ENCODE data around the gene ERFL. TPM values are rescaled to one million over a fixed set of nuclear protein-coding genes. Genes with fewer than 3 reads are reported as not detected.
A peak's percentile ranks its signal among the peaks of the same experiment; 100 is the strongest.

Gene ERFL
- total RNA-seq, 1 donor from 2014 or later = 1.2 TPM

GRCh38 chr19:41906271-41906670 lies 22.0 kb downstream of the ERFL start:
- Mint-ChIP-seq H3K4me1 (ENCODE audit: low read depth) (peaks cover 23% of the 10 kb centered on the region), H3K4me3 (ENCODE audit: low read depth) (no peak overlapping the region), H3K27me3 (peaks cover 18% of the 10 kb centered on the region), H3K27ac (no peak overlapping the region), H3K36me3 (ENCODE audit: insufficient read depth) (peaks cover 34% of the 10 kb centered on the region), H3K9me3 (ENCODE audit: low read depth) (no peaks in the 10 kb centered on the region)
- no peak for DNase-seq (ENCODE audit: low spot score, unreplicated experiment)
- TF ChIP-seq CTCF (IDR thresholded peaks at IDR 0.05; ENCODE audit: unreplicated experiment) = no peak

- Mint-ChIP-seq H3K27ac (peak overlapping the region; percentile 93), H3K27me3 (peaks cover 9% of the 10 kb centered on the region), H3K36me3 (ENCODE audit: insufficient read depth) (peaks cover 31% of the 10 kb centered on the region), H3K4me1 (ENCODE audit: low read depth) (peaks cover 23% of the 10 kb centered on the region), H3K9me3 (ENCODE audit: low read depth) (no peaks in the 10 kb centered on the region), H3K4me3 (ENCODE audit: low read depth) (peak overlapping the region; percentile 21)
- no peak for DNase-seq (ENCODE audit: low spot score, unreplicated experiment)
- TF ChIP-seq CTCF (IDR thresholded peaks at IDR 0.05; ENCODE audit: unreplicated experiment) = no peak
These were observed 22.8 kb downstream of the ERFL start for GRCh38 chr19:41905273-41906002.

GRCh38 chr19:41904118-41904870 lies 24.0 kb downstream of the ERFL start:
- Mint-ChIP-seq H3K4me1 (ENCODE audit: low read depth) (peaks cover 23% of the 10 kb centered on the region), H3K4me3 (ENCODE audit: low read depth) (peak overlapping the region; percentile 67), H3K36me3 (ENCODE audit: insufficient read depth) (peaks cover 34% of the 10 kb centered on the region), H3K27me3 (peaks cover 3% of the 10 kb centered on the region), H3K9me3 (ENCODE audit: low read depth) (no peaks in the 10 kb centered on the region), H3K27ac (peak overlapping the region; percentile 93)
- no peak for TF ChIP-seq CTCF (IDR thresholded peaks at IDR 0.05; ENCODE audit: unreplicated experiment)
- DNase-seq (ENCODE audit: low spot score, unreplicated experiment) = peak; percentile 45

- Mint-ChIP-seq H3K4me1 (ENCODE audit: low read depth) (peaks cover 23% of the 10 kb centered on the region), H3K4me3 (ENCODE audit: low read depth) (peak overlapping the region; percentile 14), H3K9me3 (ENCODE audit: low read depth) (no peaks in the 10 kb centered on the region), H3K36me3 (ENCODE audit: insufficient read depth) (peaks cover 37% of the 10 kb centered on the region), H3K27ac (no peak overlapping the region), H3K27me3 (no peaks in the 10 kb centered on the region)
- TF ChIP-seq CTCF (IDR thresholded peaks at IDR 0.05; ENCODE audit: unreplicated experiment) = no peak
- DNase-seq (ENCODE audit: low spot score, unreplicated experiment) = no peak
These were observed 24.9 kb downstream of the ERFL start for GRCh38 chr19:41903193-41903953.

GRCh38 chr19:41902594-41902993 lies 25.7 kb downstream of the ERFL start:
- Mint-ChIP-seq H3K36me3 (ENCODE audit: insufficient read depth) (peaks cover 41% of the 10 kb centered on the region), H3K27me3 (no peaks in the 10 kb centered on the region), H3K4me3 (ENCODE audit: low read depth) (no peak overlapping the region), H3K27ac (no peak overlapping the region), H3K4me1 (ENCODE audit: low read depth) (peaks cover 27% of the 10 kb centered on the region), H3K9me3 (ENCODE audit: low read depth) (no peaks in the 10 kb centered on the region)
- no peak for TF ChIP-seq CTCF (IDR thresholded peaks at IDR 0.05; ENCODE audit: unreplicated experiment)
- no peak for DNase-seq (ENCODE audit: low spot score, unreplicated experiment)
